K562 (cell line): ENCODE data around the gene FGFR4. TPM values are rescaled to one million over a fixed set of nuclear protein-coding genes. Genes with fewer than 3 reads are reported as not detected.

ENCODE experiments used
- ATAC-seq: fragments of 200-7000 bp; cut with Tn5 transposase; 3 replicates; pipeline ENCODE4 v1.9.1; 2020; ENCODE audit warnings: moderate library complexity
- BruUV-seq: library from RNA; stranded (reverse); fragments of 400-500 nt; replicated peaks from 2 replicates; lab custom pipeline; 2021; lab: Mats Ljungman, UMichigan
- CTCF ChIA-PET: fragments of 300-600 bp; formaldehyde crosslinking; extraction: SDS; loops from one replicate; lab custom pipeline; 2021; ENCODE audit warnings: low intra/inter-chr PET ratio; lab: Yijun Ruan, JAX
- POLR2A ChIA-PET: fragments of 300-600, 350-650 bp; sonication (Branson Sonifier 250); formaldehyde crosslinking; extraction: SDS; loops from one replicate; lab custom pipeline; 2021; ENCODE audit warnings: antibody characterized with exemption, inconsistent platforms; lab: Yijun Ruan, JAX
- DNase-seq, 4 experiments: peaks; one replicate each; pipeline versions ENCODE4 v3.0.0 to v3.0.0-alpha.2; 2011 to 2018; ENCODE audit warnings: low spot score in 3 of 4, mixed read lengths in 3 of 4; ENCODE audit errors: extremely low read depth in 1 of 4
- FAIRE-seq: peaks from 2 replicates; lab custom pipeline; 2011; peaks lifted over from hg19 to GRCh38; lab: Jason Lieb, UNC
- H2AFZ ChIP-seq: 2 replicates; pipeline ENCODE4 v1.6.0; 2011; ENCODE audit warnings: low read depth, low read length, control low read depth, inconsistent platforms
- H3K27ac ChIP-seq: fragments of 200-600 bp; 3 replicates; pipeline ENCODE4 v1.8.0; 2011; ENCODE audit warnings: low read depth, mild to moderate bottlenecking, control low read depth, inconsistent platforms, low read length, moderate library complexity, mixed read lengths; ENCODE audit errors: extremely low read depth
- H3K27me3 ChIP-seq, 2 experiments: fragments of 300-600 bp in 1 of 2; 2 replicates in 1 of 2; 3 replicates in 1 of 2; pipeline versions ENCODE4 v1.6.0 to v1.8.0; 2011; ENCODE audit warnings: inconsistent platforms in 2 of 2, low read length in 2 of 2, mild to moderate bottlenecking in 1 of 2, mixed read lengths in 1 of 2, moderate library complexity in 1 of 2; ENCODE audit not compliant: control insufficient read depth in 2 of 2, insufficient read depth in 2 of 2
- H3K36me3 ChIP-seq: fragments of 300-600 bp; 3 replicates; pipeline ENCODE4 v1.8.0; 2011; ENCODE audit warnings: mild to moderate bottlenecking, low read length, inconsistent platforms; ENCODE audit not compliant: control insufficient read depth, insufficient read depth
- H3K4me1 ChIP-seq, 2 experiments: fragments of 200-600 bp in 1 of 2; replicated peaks in 1 of 2; 2 replicates in 1 of 2; 3 replicates in 1 of 2; pipeline versions ENCODE4 v1.5.1 to v1.8.0; 2011; ENCODE audit warnings: inconsistent platforms in 2 of 2, low read length in 2 of 2, mild to moderate bottlenecking in 1 of 2, mixed read lengths in 1 of 2, moderate library complexity in 1 of 2; ENCODE audit not compliant: control insufficient read depth in 2 of 2, insufficient read depth in 2 of 2
- H3K4me2 ChIP-seq: 2 replicates; pipeline ENCODE4 v1.6.1; 2011; ENCODE audit warnings: low read length, control low read depth, inconsistent platforms, mixed read lengths; ENCODE audit not compliant: insufficient read depth
- H3K4me3 ChIP-seq: fragments of 200-600 bp; sonication (generic), shearing (Covaris generic); 2 replicates; pipeline ENCODE4 v1.5.1; 2016; ENCODE audit warnings: control low read depth, inconsistent platforms
- H3K79me2 ChIP-seq: fragments of 200-600 bp; 3 replicates; pipeline ENCODE4 v1.8.0; 2011; ENCODE audit warnings: low read length, inconsistent platforms; ENCODE audit not compliant: control insufficient read depth, insufficient read depth
- H3K9ac ChIP-seq, 2 experiments: 2 replicates each; pipeline versions ENCODE4 v1.6.0 to v1.6.1; 2011; ENCODE audit warnings: low read depth in 2 of 2, low read length in 2 of 2, control low read depth in 1 of 2, inconsistent platforms in 1 of 2, mild to moderate bottlenecking in 1 of 2, mixed read lengths in 1 of 2; ENCODE audit not compliant: insufficient read depth in 1 of 2
- H3K9me1 ChIP-seq: one replicate; pipeline ENCODE4 v1.6.0; 2011; ENCODE audit warnings: inconsistent platforms, mild to moderate bottlenecking, low read length, moderate library complexity; ENCODE audit not compliant: control insufficient read depth, insufficient read depth
- H3K9me3 ChIP-seq: replicated peaks from 2 replicates; pipeline ENCODE4 v1.5.1; 2011; ENCODE audit warnings: low read depth, low read length, inconsistent platforms; ENCODE audit not compliant: control insufficient read depth, insufficient read depth
- H4K20me1 ChIP-seq: replicated peaks from 2 replicates; pipeline ENCODE4 v1.6.1; 2011; ENCODE audit warnings: low read length, inconsistent platforms, mixed read lengths; ENCODE audit not compliant: control insufficient read depth, insufficient read depth
- CBX1 ChIP-seq: sonication (generic); IDR thresholded peaks from 2 replicates; pipeline ENCODE4 v1.6.1; 2016; ENCODE audit warnings: antibody characterized with exemption, low read depth, mild to moderate bottlenecking
- CHD4 ChIP-seq: fragments of 200-600 bp; sonication (generic); IDR thresholded peaks from 3 replicates; pipeline ENCODE4 v1.6.1; 2012; ENCODE audit warnings: low read depth, mild to moderate bottlenecking, mixed read lengths, low read length, inconsistent platforms; ENCODE audit not compliant: insufficient read depth, insufficient replicate concordance, poor library complexity, severe bottlenecking
- FUS ChIP-seq: fragments of 200-400 bp; formaldehyde crosslinking; optimal IDR thresholded peaks from 2 replicates; pipeline ENCODE3; 2017; ENCODE audit warnings: low read depth, low read length
- MAFG ChIP-seq: fragments of 450-650 bp; conservative IDR thresholded peaks from 2 replicates; pipeline ENCODE4 v1.6.1; 2016; ENCODE audit warnings: missing genetic modification characterization, missing compliant biosample characterization
- NR2C2 ChIP-seq, 2 experiments: fragments of 200-800 bp in 1 of 2; sonication (Bioruptor generic) in 1 of 2; sonication (generic) in 1 of 2; formaldehyde crosslinking in 1 of 2; IDR thresholded peaks; 2 replicates each; pipeline versions ENCODE4 v1.6.1 to v1.8.0; 2016 to 2022; ENCODE audit warnings: mild to moderate bottlenecking in 1 of 2, missing compliant biosample characterization in 1 of 2, missing genetic modification characterization in 1 of 2, missing genetic modification reagents in 1 of 2
- PYGO2 ChIP-seq: fragments of 450-650 bp; IDR thresholded peaks from 2 replicates; pipeline ENCODE4 v1.6.1; 2016; ENCODE audit warnings: mild to moderate bottlenecking, missing genetic modification characterization, moderate library complexity, missing compliant biosample characterization
- RBM14 ChIP-seq: fragments of 200-400 bp; formaldehyde crosslinking; IDR thresholded peaks from 2 replicates; pipeline ENCODE4 v1.6.1; 2018; ENCODE audit warnings: low read depth, mild to moderate bottlenecking, low read length, moderate library complexity, borderline replicate concordance; ENCODE audit not compliant: insufficient read depth
- RBM25 ChIP-seq: fragments of 200-400 bp; formaldehyde crosslinking; IDR thresholded peaks from 2 replicates; pipeline ENCODE4 v1.6.1; 2018; ENCODE audit warnings: low read length, low read depth, moderate library complexity; ENCODE audit not compliant: severe bottlenecking
- SMARCB1 ChIP-seq: IDR thresholded peaks from 2 replicates; pipeline ENCODE4 v1.6.1; 2011; ENCODE audit warnings: improper control_type of control experiment, low read depth; ENCODE audit not compliant: insufficient read length
- TCF7L2 ChIP-seq: fragments of 150-350 bp; IDR thresholded peaks from 2 replicates; pipeline ENCODE4 v1.6.1; 2016; ENCODE audit warnings: low read depth, mild to moderate bottlenecking, low read length, moderate library complexity
- ZNF75A ChIP-seq: fragments of 450-650 bp; formaldehyde crosslinking; IDR thresholded peaks from 2 replicates; pipeline ENCODE4 v1.4.0; 2020; ENCODE audit warnings: mild to moderate bottlenecking
- WGBS: fragments of 100-300 bp; shearing (Covaris generic); methylation state at CpG from one replicate; pipeline ENCODE4 v1.1.6; 2016; ENCODE audit warnings: low coverage, mixed read lengths; ENCODE audit not compliant: insufficient coverage; ENCODE audit errors: missing lambda C conversion rate; 5-methylcytosine and 5-hydroxymethylcytosine counted together
- in situ Hi-C: fragments of 300-500 bp; cut with MboI; formaldehyde crosslinking; loops from 4 replicates; pipeline ENCODE4 v1.15.0; 2018; ENCODE audit warnings: inconsistent platforms, mixed read lengths
- intact Hi-C: fragments of 100-400 bp; cut with micrococcal nuclease; formaldehyde crosslinking; loops from 2 replicates; pipeline ENCODE4 v1.14.2; 2022
- polyA plus RNA-seq, 8 experiments: library from polyadenylated mRNA; depleted of rRNA in 4 of 8; stranded (reverse) in 5 of 8; unstranded in 3 of 8; fragments of >200 nt; fragmentation: Nextera tagmentation in 2 of 8; fragmentation: Illumina TruSeq in 1 of 8; extraction: Ambion mirVana in 2 of 8; extraction: Trizol in 1 of 8; gene quantifications; 2 replicates each; pipeline versions ENCODE4 v1.2.1 to v1.2.3, GENCODE V29; 2011 to 2014; ENCODE audit warnings: inconsistent platforms in 1 of 8, missing spikeins in 1 of 8
- total RNA-seq, 7 experiments: library from RNA; depleted of rRNA in 6 of 7; stranded (reverse); fragments of >200 nt in 6 of 7; fragmentation: Illumina TruSeq in 2 of 7; extraction: Trizol in 2 of 7; gene quantifications; 2 replicates each; pipeline versions ENCODE4 v1.2.1 to v1.2.3, GENCODE V29; 2011 to 2021; ENCODE audit warnings: low replicate concordance in 1 of 7
- TF ChIP-seq, protein P1 (sequence below): fragments of 150-350 bp; conservative IDR thresholded peaks from 2 replicates; pipeline ENCODE4 v1.6.1; 2014; ENCODE audit warnings: low read length
- TF ChIP-seq, protein P2 (sequence below), 2 experiments: fragments of 250-450 bp in 1 of 2; fragments of 450-650 bp in 1 of 2; sonication (Bioruptor Pico) in 1 of 2; IDR thresholded peaks; 2 replicates each; pipeline versions ENCODE4 v1.6.1 to v1.8.0; 2016 to 2021; ENCODE audit warnings: mild to moderate bottlenecking in 2 of 2, moderate library complexity in 2 of 2, missing compliant biosample characterization in 1 of 2, missing genetic modification characterization in 1 of 2

The FGFR4 gene
- total and polyA plus RNA-seq, 9 of the 15 experiments (the other 6 are each of a cell fraction or from before 2014, with no cell fraction given) = 0.76 to 35.4 (median 7.5) TPM

DNA sequence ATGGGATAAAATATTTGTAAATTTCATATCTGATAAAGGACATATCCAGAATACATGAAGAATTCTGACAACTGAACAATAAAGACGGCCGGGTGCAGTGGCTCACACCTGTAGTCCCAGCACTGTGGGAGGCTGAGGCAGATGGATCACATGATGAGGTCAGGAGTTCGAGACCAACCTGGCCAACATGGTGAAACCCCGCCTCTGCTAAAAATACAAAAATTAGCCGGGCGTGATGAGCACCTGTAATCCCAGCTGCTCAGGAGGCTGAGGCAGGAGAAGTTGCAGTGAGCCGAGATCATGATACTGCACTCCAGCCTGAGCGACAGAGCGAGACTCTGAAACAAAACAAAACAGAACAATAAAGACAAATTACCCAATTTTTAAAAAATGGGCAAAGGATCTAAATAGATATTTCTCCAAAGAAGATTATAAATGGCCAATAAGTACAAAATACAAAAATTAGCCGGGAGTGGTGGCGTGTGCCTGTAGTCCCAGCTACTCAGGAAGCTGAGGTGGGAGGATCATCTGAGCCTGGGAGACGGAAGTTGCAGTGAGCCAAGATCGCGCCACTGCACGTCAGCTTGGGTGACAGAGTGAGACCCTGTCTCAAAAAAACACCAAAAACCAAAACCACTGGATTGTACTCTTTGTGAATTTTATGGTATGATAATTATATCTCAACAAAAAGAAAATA lies 37.2 kb downstream of the FGFR4 start:
- 55% methylated on average over 15 of the region's 15 CpGs for WGBS
- H3K4me2 ChIP-seq = no peak overlapping the region
- peaks cover 0 to 5% of the 10 kb centered on the region in 2 experiments; a peak in 1 of 5 replicates for H3K4me1 ChIP-seq
- peak overlapping the region; percentile 25; the same call in 1 of the 2 replicates for H2AFZ ChIP-seq
- in situ Hi-C loops = loop anchor here (25.0 kb wide), 1 partner anchor 1387 kb away; no protein-coding TSS in a partner anchor
- peak; percentile 49; the same call in 2 of the 3 replicates for ATAC-seq
- no peak overlapping the region for H3K27ac ChIP-seq
- no peaks in the 10 kb centered on the region for H3K9me1 ChIP-seq
- H3K4me3 ChIP-seq = no peak overlapping the region
- no peak for DNase-seq
- no peaks in the 10 kb centered on the region for H3K36me3 ChIP-seq
- no peaks in the 10 kb centered on the region for H3K79me2 ChIP-seq
- intact Hi-C loops = no loop called here
- no peaks in the 10 kb centered on the region for H4K20me1 ChIP-seq
- CTCF ChIA-PET = no interaction called here
- POLR2A ChIA-PET = interaction anchor here (0.6 to 0.8 kb wide), 2 partner anchors 11 to 274 kb away, joined by 4 to 5 read pairs; no protein-coding TSS in a partner anchor
- no peaks in the 10 kb centered on the region for H3K27me3 ChIP-seq
- no TSS peak for BruUV-seq
- no peak for FAIRE-seq
- H3K9me3 ChIP-seq = no peaks in the 10 kb centered on the region
- H3K9ac ChIP-seq = no peak overlapping the region
- TF ChIP-seq CBX1 = no peak
- TF ChIP-seq RBM14 = no peak
- TF ChIP-seq SMARCB1 = no peak
- TF ChIP-seq, protein P1, sequence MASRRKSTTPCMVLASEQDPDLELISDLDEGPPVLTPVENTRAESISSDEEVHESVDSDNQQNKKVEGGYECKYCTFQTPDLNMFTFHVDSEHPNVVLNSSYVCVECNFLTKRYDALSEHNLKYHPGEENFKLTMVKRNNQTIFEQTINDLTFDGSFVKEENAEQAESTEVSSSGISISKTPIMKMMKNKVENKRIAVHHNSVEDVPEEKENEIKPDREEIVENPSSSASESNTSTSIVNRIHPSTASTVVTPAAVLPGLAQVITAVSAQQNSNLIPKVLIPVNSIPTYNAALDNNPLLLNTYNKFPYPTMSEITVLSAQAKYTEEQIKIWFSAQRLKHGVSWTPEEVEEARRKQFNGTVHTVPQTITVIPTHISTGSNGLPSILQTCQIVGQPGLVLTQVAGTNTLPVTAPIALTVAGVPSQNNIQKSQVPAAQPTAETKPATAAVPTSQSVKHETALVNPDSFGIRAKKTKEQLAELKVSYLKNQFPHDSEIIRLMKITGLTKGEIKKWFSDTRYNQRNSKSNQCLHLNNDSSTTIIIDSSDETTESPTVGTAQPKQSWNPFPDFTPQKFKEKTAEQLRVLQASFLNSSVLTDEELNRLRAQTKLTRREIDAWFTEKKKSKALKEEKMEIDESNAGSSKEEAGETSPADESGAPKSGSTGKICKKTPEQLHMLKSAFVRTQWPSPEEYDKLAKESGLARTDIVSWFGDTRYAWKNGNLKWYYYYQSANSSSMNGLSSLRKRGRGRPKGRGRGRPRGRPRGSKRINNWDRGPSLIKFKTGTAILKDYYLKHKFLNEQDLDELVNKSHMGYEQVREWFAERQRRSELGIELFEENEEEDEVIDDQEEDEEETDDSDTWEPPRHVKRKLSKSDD = no peak
- TF ChIP-seq FUS = no peak
- TF ChIP-seq PYGO2 (tag) = no peak
- no peak for TF ChIP-seq NR2C2 (CRISPR knock-in tag; IDR thresholded peaks at IDR 0.05)
- no peak for TF ChIP-seq NR2C2 (tag; IDR thresholded peaks at IDR 0.05)
- no peak for TF ChIP-seq TCF7L2
- no peak for TF ChIP-seq MAFG (tag)
- no peak for TF ChIP-seq CHD4
- TF ChIP-seq RBM25 = no peak
- TF ChIP-seq ZNF75A (CRISPR knock-in tag) = no peak
- TF ChIP-seq, protein P2, sequence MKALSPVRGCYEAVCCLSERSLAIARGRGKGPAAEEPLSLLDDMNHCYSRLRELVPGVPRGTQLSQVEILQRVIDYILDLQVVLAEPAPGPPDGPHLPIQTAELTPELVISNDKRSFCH (CRISPR knock-in tag; IDR thresholded peaks at IDR 0.05) = no peak
- TF ChIP-seq, protein P2 (tag; IDR thresholded peaks at IDR 0.05) = no peak
